Fibroblast of skin of right biceps (primary cell): Measurements from ENCODE around the gene CLDN15.
"Not testable (repeated sequence)": the region's sequence is repeated elsewhere in the genome, so short reads cannot be mapped to it uniquely, and the experiment has no call there.

Source experiments
- DNase-seq: peaks from one replicate; pipeline ENCODE4 v3.0.0-alpha.2; 2013

CLDN15 gene

DNA sequence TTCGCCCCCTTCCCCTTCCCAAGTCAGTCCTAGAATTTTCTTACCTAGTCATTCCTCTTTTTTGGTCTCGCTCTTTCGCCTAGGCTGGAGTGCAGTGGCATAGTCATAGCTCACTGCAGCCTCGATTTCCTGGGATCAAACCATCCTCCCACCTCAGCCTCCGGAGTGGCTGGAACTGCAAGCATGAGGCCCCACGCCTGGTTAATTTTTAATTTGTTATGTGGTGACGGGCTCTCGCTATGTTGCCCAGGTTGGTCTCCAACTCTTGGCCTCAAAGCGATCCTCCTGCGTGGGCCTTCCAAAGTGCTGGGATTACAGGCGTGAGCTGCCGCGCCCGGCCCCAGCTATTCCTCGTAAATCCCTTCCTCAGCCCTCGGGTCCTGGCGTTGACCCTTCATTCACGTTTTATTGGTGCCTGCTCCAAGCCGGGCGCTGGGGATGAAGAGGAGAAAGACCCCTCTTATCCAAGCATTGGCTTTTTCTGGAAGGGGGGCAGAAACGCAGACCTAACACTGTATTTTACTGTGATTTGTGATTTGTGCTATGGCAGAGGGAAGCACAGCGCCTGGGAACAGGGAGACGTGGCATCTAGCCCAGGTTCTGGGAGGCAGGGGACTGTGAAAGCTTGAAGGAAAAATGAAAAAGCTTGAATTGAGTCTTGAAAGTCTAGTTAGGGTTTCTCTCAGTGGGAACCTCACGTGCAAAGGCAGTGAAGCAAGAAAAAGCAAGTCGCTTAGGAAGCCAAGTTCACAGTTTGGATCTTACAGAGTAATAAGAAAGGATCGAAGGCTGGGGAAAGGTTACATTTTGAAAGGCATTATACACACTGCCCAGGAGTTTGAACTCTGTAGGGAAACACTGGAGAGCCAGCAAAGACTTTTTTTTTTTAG is 19.1 kb downstream of the CLDN15 start:
- no peak for DNase-seq

DNA sequence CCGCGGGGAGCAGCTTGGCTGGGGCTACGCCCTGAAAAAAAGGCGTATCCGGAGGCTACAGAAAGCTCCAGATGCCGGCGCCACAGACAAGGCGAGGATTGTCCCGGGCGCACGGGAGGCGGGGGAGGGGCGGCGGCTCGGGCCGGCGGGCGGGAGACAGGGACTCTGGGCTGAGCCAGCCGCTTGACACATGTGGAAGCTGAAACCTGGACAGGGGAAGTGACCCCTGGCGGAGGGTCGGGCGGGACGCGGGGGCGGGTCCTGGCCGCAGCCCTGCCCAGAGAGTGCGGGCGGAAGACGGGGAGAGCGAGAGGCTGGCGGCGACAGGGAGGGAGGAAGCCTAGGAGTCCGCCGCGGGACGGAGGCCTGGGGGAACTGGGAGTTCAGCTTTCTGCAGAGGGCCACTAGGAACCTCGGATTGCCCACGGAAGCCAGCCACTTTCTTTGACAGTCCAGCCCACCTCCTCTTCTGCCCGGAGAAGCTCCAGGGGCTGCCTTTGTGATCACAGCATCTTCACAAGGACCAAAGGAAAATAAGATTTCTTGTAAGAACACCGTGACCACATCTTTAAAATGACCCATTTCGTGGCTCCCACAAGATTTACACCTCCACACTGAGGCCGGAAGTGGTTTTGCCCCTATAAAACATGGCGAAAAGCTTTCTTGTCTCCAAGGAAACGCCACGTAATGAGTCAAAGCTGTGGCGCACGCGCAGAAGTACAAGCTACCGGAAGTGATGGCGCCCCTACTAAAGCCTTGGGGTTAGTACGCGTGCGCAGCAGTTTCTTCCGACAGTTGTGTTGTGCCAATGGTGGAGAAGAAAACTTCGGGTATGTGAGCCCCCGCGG is 20.0 kb downstream of the CLDN15 start, which contains the start of the genes PLOD3 and ZNHIT1:
Gene PLOD3 (minus strand): TSS at position 194 of the 848 bp plus-strand sequence. CDS start 307 bp downstream, outside the sequence.
Gene ZNHIT1 (plus strand): TSS at position 778 of the 848 bp plus-strand sequence. CDS start 31 bp downstream, at position 809.
- DNase-seq, result peak; percentile 98

DNA sequence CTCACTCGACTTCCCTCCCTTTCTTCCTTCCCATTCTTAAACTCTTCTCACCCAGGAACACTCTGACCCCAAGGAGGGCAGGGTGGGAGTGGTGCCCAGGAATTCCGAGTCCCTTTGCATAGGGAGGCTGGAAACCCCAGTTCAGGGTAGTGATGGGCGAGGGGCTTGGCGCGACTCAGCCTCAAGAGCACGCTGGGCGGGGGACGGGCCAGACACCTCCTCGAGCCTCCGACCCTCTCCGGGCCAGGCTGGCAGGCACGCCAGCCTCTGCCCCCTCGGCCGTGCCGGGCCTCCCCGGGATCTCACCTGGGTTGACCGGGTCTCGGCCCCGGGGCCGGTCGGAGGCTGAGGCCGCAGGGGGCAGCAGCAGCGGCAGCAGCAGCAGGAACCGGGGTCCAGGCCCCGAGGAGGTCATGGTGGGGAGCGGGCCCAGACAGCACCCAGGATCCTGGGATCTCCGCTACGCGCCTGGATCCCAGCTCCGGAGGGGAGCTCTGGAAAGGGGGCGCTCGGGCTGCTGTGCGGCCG is 20.7 kb downstream of the CLDN15 start:
- no peak for DNase-seq

GRCh38 chr7:101216001-101216859 is 21.4 kb downstream of the CLDN15 start:
- DNase-seq, result peak; percentile 28

DNA sequence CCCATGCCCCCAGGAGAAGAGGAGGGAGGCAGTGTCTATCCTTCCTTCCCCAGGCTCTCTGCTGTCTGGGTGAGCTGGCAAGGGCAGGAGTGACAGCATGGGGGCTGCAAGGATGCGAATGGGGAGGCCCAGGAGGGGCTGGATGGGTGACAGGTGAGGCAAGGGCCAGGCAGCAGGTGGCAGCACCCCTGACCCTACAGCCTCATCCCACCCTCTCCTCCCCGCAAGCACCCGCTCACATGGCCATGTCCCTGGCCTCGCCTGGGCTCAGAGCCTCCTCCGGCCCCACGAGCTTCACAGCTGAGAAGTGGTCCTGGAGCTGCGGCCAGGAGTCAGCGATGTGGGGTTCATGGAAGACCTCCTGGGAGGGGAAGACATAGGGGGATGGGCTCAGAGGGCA is 25.6 kb downstream of the CLDN15 start:
- DNase-seq, result no peak

- no peak for DNase-seq
Observed at GRCh38 chr7:101211501-101211900, 26.1 kb downstream of the CLDN15 start.

DNA sequence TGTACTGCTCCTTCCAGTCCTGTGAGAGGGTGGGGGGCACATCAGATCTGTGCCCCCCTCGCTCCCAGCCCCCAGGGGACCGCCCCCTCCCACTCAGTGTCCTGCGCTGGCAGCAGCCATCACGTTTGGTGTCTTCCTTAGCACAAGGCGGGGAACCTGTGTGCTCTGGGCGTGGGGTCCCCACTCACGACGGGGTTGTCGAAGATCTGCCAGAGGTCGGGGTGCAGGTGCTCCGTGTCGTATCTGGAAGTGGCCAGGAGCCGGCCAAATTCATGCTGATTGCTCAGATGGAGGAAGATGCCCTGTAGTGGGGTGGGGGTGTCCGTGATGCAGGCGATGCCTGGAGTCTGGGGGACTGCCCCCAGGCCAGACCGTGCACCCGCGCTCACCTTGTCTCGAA is 27.5 kb downstream of the CLDN15 start:
- no peak for DNase-seq

GRCh38 chr7:101208794-101209193 is 28.8 kb downstream of the CLDN15 start:
- no peak for DNase-seq

GRCh38 chr7:101207459-101207858 is 30.1 kb downstream of the CLDN15 start:
- DNase-seq, result no peak

DNA sequence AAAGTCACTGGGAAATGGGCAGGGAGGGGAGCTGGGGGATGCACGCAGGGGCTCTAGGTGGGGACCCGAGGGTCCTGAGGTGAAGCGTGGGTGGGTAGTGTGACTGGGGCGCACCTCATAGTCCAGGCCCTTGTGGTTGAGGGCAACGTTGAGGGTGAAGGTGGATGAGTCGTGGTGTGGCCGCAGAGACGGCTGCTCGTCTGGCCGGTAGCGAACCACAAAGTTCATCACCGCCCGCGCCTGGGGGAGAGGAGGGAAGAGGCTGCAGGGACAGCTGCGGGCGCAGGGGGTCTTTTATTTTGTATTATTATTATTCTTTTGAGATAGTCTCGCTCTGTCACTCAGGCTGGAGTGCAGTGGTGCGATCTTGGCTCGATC is 30.9 kb downstream of the CLDN15 start:
- no peak for DNase-seq

GRCh38 chr7:101205901-101206664 is 31.5 kb downstream of the CLDN15 start:
- no peak for DNase-seq

DNA sequence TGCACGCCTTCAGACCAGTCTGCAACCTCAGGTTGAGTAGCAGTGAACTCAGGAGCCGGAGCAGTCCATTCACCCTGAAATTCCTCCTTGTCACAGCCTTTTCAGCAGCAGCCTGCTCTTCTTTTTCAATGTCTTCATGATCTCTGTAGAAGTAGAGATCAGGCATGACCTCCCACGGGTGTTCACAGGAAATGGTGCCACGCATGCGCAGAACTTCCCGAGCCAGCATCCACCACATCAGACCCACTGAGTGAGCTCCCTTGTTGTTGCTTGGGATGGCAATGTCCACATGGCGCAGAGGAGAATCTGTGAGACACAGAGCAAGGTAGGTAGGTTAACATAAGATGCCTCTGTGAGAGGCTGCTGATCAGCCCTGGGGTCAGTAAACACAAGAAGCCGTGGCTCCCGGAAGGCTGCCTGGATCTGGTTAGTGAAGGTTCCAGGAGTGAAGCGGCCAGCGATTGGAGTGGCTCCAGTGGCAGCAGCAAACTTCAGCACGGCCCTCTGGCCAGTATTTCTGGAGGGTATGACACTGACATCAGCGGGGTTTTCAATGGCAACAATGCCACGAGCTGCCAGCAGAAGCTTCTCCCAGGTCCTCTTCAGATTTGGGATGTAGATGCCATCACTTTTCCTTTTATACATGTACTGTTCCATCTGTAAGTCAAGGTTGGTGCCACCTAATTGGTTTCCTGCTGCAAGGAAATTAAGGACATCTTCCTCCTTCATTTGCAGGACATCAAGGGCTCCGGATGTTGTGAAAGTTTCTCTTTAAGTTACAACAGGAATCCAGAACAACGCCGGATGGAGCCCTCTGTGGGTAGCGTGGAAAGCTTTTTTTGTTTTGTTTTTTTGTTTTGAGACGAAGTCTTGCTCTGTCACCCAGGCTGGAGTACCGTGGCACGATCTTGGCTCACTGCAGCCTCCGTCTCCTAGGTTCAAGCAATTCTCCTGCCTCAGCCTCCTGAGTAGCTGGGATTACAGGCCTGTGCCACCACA is 33.6 kb downstream of the CLDN15 start:
- not testable (repeated sequence) for DNase-seq

GRCh38 chr7:101202603-101202918 is 35.0 kb downstream of the CLDN15 start:
- DNase-seq, result no peak

- no peak for DNase-seq
Observed at GRCh38 chr7:101201695-101202602, 35.7 kb downstream of the CLDN15 start.

DNA sequence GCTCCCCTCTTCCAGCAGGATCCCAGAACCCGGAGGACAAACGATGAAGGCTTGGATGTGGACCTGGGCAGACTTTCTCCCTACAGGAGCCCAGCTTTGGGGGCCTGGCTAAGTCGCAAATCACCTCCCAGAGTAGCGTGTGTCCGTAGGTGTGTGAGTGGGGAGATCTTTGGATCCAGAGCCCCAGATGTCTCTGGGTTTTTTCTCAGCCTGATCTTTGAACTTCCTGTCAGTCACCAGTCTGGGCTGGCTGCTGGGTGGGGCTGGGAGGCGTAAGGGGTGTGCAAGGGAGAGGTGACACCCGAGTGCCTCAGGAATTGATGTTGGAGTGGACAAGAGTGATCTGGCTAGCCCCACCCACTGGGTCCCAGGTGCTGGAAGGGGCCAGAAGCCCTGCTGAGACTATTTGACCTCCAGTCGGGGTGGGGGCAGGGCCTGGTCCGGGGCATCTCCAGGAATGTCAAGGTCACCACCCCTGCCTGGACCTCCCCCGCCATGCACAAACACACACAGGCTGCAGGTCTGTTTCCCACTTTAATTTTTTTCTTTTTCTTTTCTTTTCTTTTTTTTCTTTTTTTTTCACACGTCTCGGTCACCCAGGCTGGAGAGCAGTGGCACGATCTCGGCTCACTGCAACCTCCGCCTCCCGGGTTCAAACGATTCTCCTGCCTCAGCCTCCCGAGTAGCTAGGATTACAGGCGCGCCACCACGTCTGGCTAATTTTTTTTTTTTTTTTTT is 36.6 kb downstream of the CLDN15 start, which contains the start of gene MOGAT3:
Gene MOGAT3 (minus strand): TSS at position 175 of the 738 bp plus-strand sequence. CDS start 182 bp downstream, outside the sequence.
- DNase-seq, result no peak

- DNase-seq, result no peak
Observed at GRCh38 chr7:101200504-101200861, 37.1 kb downstream of the CLDN15 start.

GRCh38 chr7:101199522-101199921 is 38.1 kb downstream of the CLDN15 start:
- not testable (repeated sequence) for DNase-seq

- no peak for DNase-seq
Observed at GRCh38 chr7:101198476-101198875, 39.1 kb downstream of the CLDN15 start.
